GM12878 (cell line): ENCODE data around the gene MLKL. TPM values are rescaled to one million over a fixed set of nuclear protein-coding genes. Genes with fewer than 3 reads are reported as not detected.
A peak's percentile ranks its signal among the peaks of the same experiment; 100 is the strongest.

Experiments
- CBFB ChIP-seq: IDR thresholded peaks from 2 replicates; pipeline ENCODE4 v1.6.1; 2016; ENCODE audit warnings: antibody characterized with exemption, low read depth
- CEBPZ ChIP-seq: fragments of 150-350 bp; IDR thresholded peaks from 2 replicates; pipeline ENCODE4 v1.6.1; 2016; ENCODE audit warnings: low read depth, low read length
- EZH2 ChIP-seq: IDR thresholded peaks from 2 replicates; pipeline ENCODE4 v1.6.1; 2012; ENCODE audit warnings: low read depth, mild to moderate bottlenecking, control low read depth, inconsistent platforms, low read length, borderline replicate concordance; ENCODE audit not compliant: control insufficient read depth
- HDAC6 ChIP-seq: fragments of 200-600 bp; sonication (generic); IDR thresholded peaks from one replicate; pipeline ENCODE4 v1.8.0; 2017; ENCODE audit warnings: antibody characterized with exemption; ENCODE audit not compliant: unreplicated experiment
- IKZF1 ChIP-seq: fragments of 450-650 bp; conservative IDR thresholded peaks from 2 replicates; pipeline ENCODE4 v1.6.1; 2017; ENCODE audit warnings: antibody characterized with exemption, mild to moderate bottlenecking
- IRF3 ChIP-seq: fragments of 450-650 bp; IDR thresholded peaks from 2 replicates; pipeline ENCODE4 v1.6.1; 2014; ENCODE audit warnings: mild to moderate bottlenecking
- KAT2A ChIP-seq: conservative IDR thresholded peaks from 2 replicates; pipeline ENCODE4 v1.6.1; 2011; ENCODE audit warnings: low read depth, low read length; ENCODE audit not compliant: control insufficient read depth
- KLF5 ChIP-seq: fragments of 450-650 bp; IDR thresholded peaks from 2 replicates; pipeline ENCODE4 v1.6.1; 2014; ENCODE audit warnings: mild to moderate bottlenecking; ENCODE audit not compliant: partially characterized antibody
- LARP7 ChIP-seq: fragments of 450-650 bp; IDR thresholded peaks from 2 replicates; pipeline ENCODE4 v1.6.1; 2017; ENCODE audit warnings: mild to moderate bottlenecking
- NFYA ChIP-seq: IDR thresholded peaks from 2 replicates; pipeline ENCODE4 v1.6.1; 2011; ENCODE audit warnings: low read depth, mild to moderate bottlenecking, low read length, improper control_type of control experiment, borderline replicate concordance
- PAX5 ChIP-seq: IDR thresholded peaks from 2 replicates; pipeline ENCODE4 v1.6.1; 2011; ENCODE audit warnings: low read depth, low read length, borderline replicate concordance
- RAD21 ChIP-seq: IDR thresholded peaks from 2 replicates; pipeline ENCODE4 v1.6.1; 2011; ENCODE audit warnings: mild to moderate bottlenecking, low read depth, low read length, moderate library complexity; ENCODE audit not compliant: insufficient read depth
- RELA ChIP-seq: fragments of 450-650 bp; IDR thresholded peaks from 2 replicates; pipeline ENCODE4 v1.8.0; 2014; ENCODE audit warnings: borderline replicate concordance; ENCODE audit not compliant: partially characterized antibody
- RFX5 ChIP-seq: IDR thresholded peaks from 2 replicates; pipeline ENCODE4 v1.6.1; 2011; ENCODE audit warnings: low read depth, low read length, improper control_type of control experiment
- RUNX3 ChIP-seq: IDR thresholded peaks from 2 replicates; pipeline ENCODE4 v1.6.1; 2012; ENCODE audit warnings: low read length, inconsistent platforms
- SMC3 ChIP-seq: IDR thresholded peaks from 2 replicates; pipeline ENCODE4 v1.6.1; 2011; ENCODE audit warnings: low read length, improper control_type of control experiment, borderline replicate concordance
- SREBF2 ChIP-seq: IDR thresholded peaks from 2 replicates; pipeline ENCODE4 v1.6.1; 2012; ENCODE audit warnings: mild to moderate bottlenecking, low read length
- TBL1XR1 ChIP-seq: IDR thresholded peaks from 2 replicates; pipeline ENCODE4 v1.6.1; 2012; ENCODE audit warnings: low read depth, low read length, improper control_type of control experiment
- TCF3 ChIP-seq: IDR thresholded peaks from 2 replicates; pipeline ENCODE4 v1.6.1; 2012; ENCODE audit warnings: low read depth, mild to moderate bottlenecking, low read length, borderline replicate concordance; ENCODE audit not compliant: insufficient read depth
- ZSCAN29 ChIP-seq: fragments of 450-650 bp; IDR thresholded peaks from 2 replicates; pipeline ENCODE4 v1.6.1; 2017; ENCODE audit warnings: mild to moderate bottlenecking, moderate library complexity
- ZZZ3 ChIP-seq: IDR thresholded peaks from 2 replicates; pipeline ENCODE4 v1.6.1; 2011; ENCODE audit warnings: low read depth; ENCODE audit not compliant: control insufficient read depth, insufficient read length
- polyA plus RNA-seq, 11 experiments: library from polyadenylated mRNA; depleted of rRNA in 4 of 11; unstranded in 6 of 11; stranded (reverse) in 5 of 11; fragments of >200 nt; fragmentation: Nextera tagmentation in 4 of 11; fragmentation: Illumina TruSeq in 1 of 11; extraction: Ambion mirVana in 4 of 11; extraction: Trizol in 1 of 11; gene quantifications; 1 replicate in 1 of 11; 2 replicates in 10 of 11; pipeline versions ENCODE4 v1.2.1 to v1.2.3, GENCODE V29; 2011 to 2016; ENCODE audit warnings: inconsistent platforms in 2 of 11, missing spikeins in 2 of 11, low read depth in 1 of 11
- total RNA-seq, 4 experiments: library from RNA; depleted of rRNA in 3 of 4; stranded (reverse); fragments of >200 nt in 3 of 4; fragmentation: Illumina TruSeq in 1 of 4; extraction: Trizol in 1 of 4; gene quantifications; 2 replicates each; pipeline versions ENCODE4 v1.2.1 to v1.2.3, GENCODE V29; 2013 to 2021
- TF ChIP-seq, protein P1 (sequence below), 3 experiments: IDR thresholded peaks in 2 of 3; conservative IDR thresholded peaks in 1 of 3; 2 replicates each; pipeline ENCODE4 v1.5.1; 2011; ENCODE audit warnings: low read depth in 3 of 3, low read length in 3 of 3, mild to moderate bottlenecking in 3 of 3, control low read depth in 2 of 3, moderate library complexity in 2 of 3, inconsistent platforms in 1 of 3, mixed read lengths in 1 of 3; ENCODE audit not compliant: control insufficient read depth in 2 of 3, insufficient read depth in 1 of 3; ENCODE audit errors: extremely low read depth in 1 of 3
- TF ChIP-seq, protein P2 (sequence below): IDR thresholded peaks from 2 replicates; pipeline ENCODE4 v1.6.1; 2012; ENCODE audit warnings: low read depth, low read length, improper control_type of control experiment
- TF ChIP-seq, protein P3 (sequence below): IDR thresholded peaks from 2 replicates; pipeline ENCODE4 v1.6.1; 2012; ENCODE audit warnings: low read length, inconsistent platforms

Gene MLKL
- total and polyA plus RNA-seq, 10 of the 15 experiments (the other 5 are each of a cell fraction or from before 2014, with no cell fraction given) = 3.8 to 14.5 (median 11.2) TPM

- no peak for TF ChIP-seq TCF3
- no peak for TF ChIP-seq CBFB
- TF ChIP-seq TBL1XR1 = no peak
- TF ChIP-seq IKZF1 = no peak
- TF ChIP-seq, protein P1, sequence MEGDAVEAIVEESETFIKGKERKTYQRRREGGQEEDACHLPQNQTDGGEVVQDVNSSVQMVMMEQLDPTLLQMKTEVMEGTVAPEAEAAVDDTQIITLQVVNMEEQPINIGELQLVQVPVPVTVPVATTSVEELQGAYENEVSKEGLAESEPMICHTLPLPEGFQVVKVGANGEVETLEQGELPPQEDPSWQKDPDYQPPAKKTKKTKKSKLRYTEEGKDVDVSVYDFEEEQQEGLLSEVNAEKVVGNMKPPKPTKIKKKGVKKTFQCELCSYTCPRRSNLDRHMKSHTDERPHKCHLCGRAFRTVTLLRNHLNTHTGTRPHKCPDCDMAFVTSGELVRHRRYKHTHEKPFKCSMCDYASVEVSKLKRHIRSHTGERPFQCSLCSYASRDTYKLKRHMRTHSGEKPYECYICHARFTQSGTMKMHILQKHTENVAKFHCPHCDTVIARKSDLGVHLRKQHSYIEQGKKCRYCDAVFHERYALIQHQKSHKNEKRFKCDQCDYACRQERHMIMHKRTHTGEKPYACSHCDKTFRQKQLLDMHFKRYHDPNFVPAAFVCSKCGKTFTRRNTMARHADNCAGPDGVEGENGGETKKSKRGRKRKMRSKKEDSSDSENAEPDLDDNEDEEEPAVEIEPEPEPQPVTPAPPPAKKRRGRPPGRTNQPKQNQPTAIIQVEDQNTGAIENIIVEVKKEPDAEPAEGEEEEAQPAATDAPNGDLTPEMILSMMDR (IDR thresholded peaks at IDR 0.05 in 2 of 3, conservative IDR thresholded peaks at IDR 0.05 in 1 of 3; ENCODE audit: control insufficient read depth in 2 of 3, extremely low read depth in 1 of 3, insufficient read depth in 1 of 3, low read depth in 3 of 3, low read length in 3 of 3) = peak; percentile 48 to 71 (median 68)
- TF ChIP-seq HDAC6 = no peak
- no peak for TF ChIP-seq EZH2
- TF ChIP-seq, protein P2, sequence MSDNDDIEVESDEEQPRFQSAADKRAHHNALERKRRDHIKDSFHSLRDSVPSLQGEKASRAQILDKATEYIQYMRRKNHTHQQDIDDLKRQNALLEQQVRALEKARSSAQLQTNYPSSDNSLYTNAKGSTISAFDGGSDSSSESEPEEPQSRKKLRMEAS = no peak
- TF ChIP-seq PAX5 = no peak
- TF ChIP-seq IRF3 = no peak
- peak; percentile 57; the same call in 1 of the 2 replicates for TF ChIP-seq SMC3
- TF ChIP-seq CEBPZ = no peak
- TF ChIP-seq, protein P3, sequence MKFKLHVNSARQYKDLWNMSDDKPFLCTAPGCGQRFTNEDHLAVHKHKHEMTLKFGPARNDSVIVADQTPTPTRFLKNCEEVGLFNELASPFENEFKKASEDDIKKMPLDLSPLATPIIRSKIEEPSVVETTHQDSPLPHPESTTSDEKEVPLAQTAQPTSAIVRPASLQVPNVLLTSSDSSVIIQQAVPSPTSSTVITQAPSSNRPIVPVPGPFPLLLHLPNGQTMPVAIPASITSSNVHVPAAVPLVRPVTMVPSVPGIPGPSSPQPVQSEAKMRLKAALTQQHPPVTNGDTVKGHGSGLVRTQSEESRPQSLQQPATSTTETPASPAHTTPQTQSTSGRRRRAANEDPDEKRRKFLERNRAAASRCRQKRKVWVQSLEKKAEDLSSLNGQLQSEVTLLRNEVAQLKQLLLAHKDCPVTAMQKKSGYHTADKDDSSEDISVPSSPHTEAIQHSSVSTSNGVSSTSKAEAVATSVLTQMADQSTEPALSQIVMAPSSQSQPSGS = no peak
- no peak for TF ChIP-seq ZSCAN29
- TF ChIP-seq RAD21 = peak; percentile 75
- no peak for TF ChIP-seq SREBF2
- no peak for TF ChIP-seq RUNX3
- no peak for TF ChIP-seq KAT2A
- no peak for TF ChIP-seq NFYA
- no peak for TF ChIP-seq RELA
- no peak for TF ChIP-seq RFX5
- TF ChIP-seq KLF5 = no peak
- TF ChIP-seq LARP7 = no peak
- TF ChIP-seq ZZZ3 = no peak
Observed at GRCh38 chr16:74623214-74623838, 77.3 kb downstream of the MLKL start (continued).
